ENCODE results near the gene ZNF750. TPM values are rescaled to one million over a fixed set of nuclear protein-coding genes. Genes with fewer than 3 reads are reported as not detected.

ZNF750 gene
- total and polyA plus RNA-seq, 2 of the 13 experiments (the other 11 are each of a cell fraction or from before 2014, with no cell fraction given): not detected

DNA sequence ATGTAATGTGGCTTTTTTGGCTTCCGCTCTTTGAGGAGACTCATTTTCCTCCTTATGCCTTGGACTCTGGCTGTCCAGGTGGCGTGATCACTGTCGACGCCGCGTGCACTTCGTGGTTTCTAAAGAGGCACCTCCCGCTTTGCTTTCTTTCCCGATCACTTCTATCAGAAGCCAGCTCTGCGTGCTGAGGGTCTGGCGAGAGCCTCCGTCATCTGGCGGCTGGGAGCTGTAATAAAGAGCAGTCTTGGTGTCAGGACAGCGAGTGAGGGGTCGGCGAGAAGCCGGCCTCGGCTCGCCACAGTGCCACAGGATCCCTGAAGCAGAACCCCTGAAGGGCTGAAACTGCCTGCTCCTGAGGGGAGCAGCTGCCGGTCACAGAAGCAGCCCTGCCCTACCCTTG is 7.4 kb downstream of the ZNF750 start:
- ATAC-seq: no peak
- no peak overlapping the region for H3K27ac ChIP-seq (ENCODE audit: extremely low read length, insufficient read depth, low read length)

More for the DNA sequence above, 7.4 kb downstream of the ZNF750 start:
- ChIA-PET CTCF (ENCODE audit: low intra/inter-chr PET ratio, low total read pairs) (no interaction called here), POLR2A (no interaction called here)
- DNase-seq (ENCODE audit: low spot score) (no peak), FAIRE-seq (no peak)
- H3K27me3 ChIP-seq (ENCODE audit: control insufficient read depth in 1 of 2, insufficient read depth in 2 of 2, low read length in 2 of 2): no peaks in the 10 kb centered on the region
- H3K9me3 ChIP-seq (ENCODE audit: low read length): no peaks in the 10 kb centered on the region
- no peak overlapping the region for H3K4me2 ChIP-seq (ENCODE audit: low read depth, low read length)
- H3K36me3 ChIP-seq (replicated peaks in 1 of 2; ENCODE audit: control insufficient read depth in 1 of 2, insufficient read depth in 2 of 2, low read length in 2 of 2): peaks cover 9 to 24% of the 10 kb centered on the region in 2 experiments; a peak in 4 of 5 replicates
- H3K4me1 ChIP-seq (ENCODE audit: insufficient read depth, low read length): peaks cover 13% of the 10 kb centered on the region
- intact Hi-C loops (cut with micrococcal nuclease; ENCODE audit: unreplicated experiment) (no loop called here), in situ Hi-C loops (cut with HindIII; ENCODE audit: extremely low pct_ligation_motif_present, low pct_unique_long_range_greater_than_20kb) (no loop called here)
- H3K9ac ChIP-seq (ENCODE audit: insufficient read depth, low read depth, low read length): no peak overlapping the region
- no peak overlapping the region for H2AFZ ChIP-seq (ENCODE audit: low read length)
- no peak for TF ChIP-seq TFDP2 (CRISPR knock-in tag; IDR thresholded peaks at IDR 0.05)
- no peak for TF ChIP-seq DNMT3B (CRISPR knock-in tag; conservative IDR thresholded peaks at IDR 0.05)
- TF ChIP-seq ZNF3 (CRISPR knock-in tag; IDR thresholded peaks at IDR 0.05): no peak
- TF ChIP-seq SOX13 (IDR thresholded peaks at IDR 0.05): no peak
- TF ChIP-seq SOX13 (CRISPR knock-in tag; conservative IDR thresholded peaks at IDR 0.05 in 1 of 2, IDR thresholded peaks at IDR 0.05 in 1 of 2): no peak
- TF ChIP-seq JARID2 (CRISPR knock-in tag; IDR thresholded peaks at IDR 0.05; ENCODE audit: insufficient replicate concordance): no peak
- TF ChIP-seq ZNF530 (CRISPR knock-in tag; IDR thresholded peaks at IDR 0.05; ENCODE audit: low read depth): no peak
- TF ChIP-seq RFXAP (CRISPR knock-in tag; IDR thresholded peaks at IDR 0.05; ENCODE audit: borderline replicate concordance): no peak
- TF ChIP-seq SMARCE1 (IDR thresholded peaks at IDR 0.05; ENCODE audit: borderline replicate concordance): no peak
- TF ChIP-seq PCBP2 (optimal IDR thresholded peaks at IDR 0.05; ENCODE audit: low read depth, low read length, poor library complexity, severe bottlenecking): no peak
- no peak for TF ChIP-seq ZNF260 (CRISPR knock-in tag; IDR thresholded peaks at IDR 0.05; ENCODE audit: borderline replicate concordance, low read depth)
- TF ChIP-seq MBD4 (IDR thresholded peaks at IDR 0.05; ENCODE audit: borderline replicate concordance, low read length): no peak
- TF ChIP-seq MAFK (conservative IDR thresholded peaks at IDR 0.05 in 1 of 2, IDR thresholded peaks at IDR 0.05 in 1 of 2; ENCODE audit: low read length in 2 of 2): no peak
- no peak for TF ChIP-seq SALL2 (CRISPR knock-in tag; IDR thresholded peaks at IDR 0.05)
- TF ChIP-seq, protein P1, sequence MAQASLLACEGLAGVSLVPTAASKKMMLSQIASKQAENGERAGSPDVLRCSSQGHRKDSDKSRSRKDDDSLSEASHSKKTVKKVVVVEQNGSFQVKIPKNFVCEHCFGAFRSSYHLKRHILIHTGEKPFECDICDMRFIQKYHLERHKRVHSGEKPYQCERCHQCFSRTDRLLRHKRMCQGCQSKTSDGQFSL (CRISPR knock-in tag; IDR thresholded peaks at IDR 0.05): no peak
- TF ChIP-seq E2F2 (CRISPR knock-in tag; IDR thresholded peaks at IDR 0.05; ENCODE audit: borderline replicate concordance): no peak
- no peak overlapping the region for H3K4me3 ChIP-seq (replicated peaks in 1 of 3; ENCODE audit: insufficient read depth in 1 of 3, low read depth in 2 of 3, low read length in 3 of 3)
- 94% methylated on average over 20 of the region's 20 CpGs for WGBS (ENCODE audit: low lambda C conversion rate)
- H3K79me2 ChIP-seq (ENCODE audit: insufficient read depth, low read length): no peaks in the 10 kb centered on the region
- H4K20me1 ChIP-seq (ENCODE audit: insufficient read depth, low read length): no peaks in the 10 kb centered on the region
- no TSS peak for BruUV-seq (replicated peaks)
